HEK293 (cell line): ENCODE results near the gene INSL3.
A peak's percentile ranks its signal among the peaks of the same experiment; 100 is the strongest.

Experiments
- ATF2 ChIP-seq: fragments of 450-650 bp; formaldehyde crosslinking; IDR thresholded peaks from 2 replicates; pipeline ENCODE4 v1.5.1; 2016; ENCODE audit warnings: missing biosample characterization, missing genetic modification characterization, low read depth
- EGR2 ChIP-seq: fragments of 450-650 bp; formaldehyde crosslinking; IDR thresholded peaks from 2 replicates; pipeline ENCODE4 v1.5.1; 2016; ENCODE audit warnings: low read depth, missing biosample characterization, missing genetic modification characterization
- GFI1B ChIP-seq: fragments of 450-650 bp; formaldehyde crosslinking; IDR thresholded peaks from 2 replicates; pipeline ENCODE4 v1.5.1; 2016; ENCODE audit warnings: missing biosample characterization, missing genetic modification characterization
- GLIS1 ChIP-seq: fragments of 450-650 bp; formaldehyde crosslinking; IDR thresholded peaks from 2 replicates; pipeline ENCODE4 v1.5.1; 2016; ENCODE audit warnings: missing biosample characterization, missing genetic modification characterization
- GLIS2 ChIP-seq: fragments of 450-650 bp; formaldehyde crosslinking; IDR thresholded peaks from 2 replicates; pipeline ENCODE4 v1.5.1; 2016; ENCODE audit warnings: missing biosample characterization, missing genetic modification characterization
- KLF7 ChIP-seq: fragments of 450-650 bp; formaldehyde crosslinking; IDR thresholded peaks from 2 replicates; pipeline ENCODE4 v1.5.1; 2016; ENCODE audit warnings: missing biosample characterization, missing genetic modification characterization, borderline replicate concordance
- KLF8 ChIP-seq: fragments of 450-650 bp; formaldehyde crosslinking; IDR thresholded peaks from 2 replicates; pipeline ENCODE4 v1.5.1; 2016; ENCODE audit warnings: missing biosample characterization, missing genetic modification characterization
- OVOL3 ChIP-seq: fragments of 450-650 bp; formaldehyde crosslinking; IDR thresholded peaks from 2 replicates; pipeline ENCODE4 v1.5.1; 2016; ENCODE audit warnings: missing biosample characterization, missing genetic modification characterization
- PBX3 ChIP-seq: sonication (generic); formaldehyde crosslinking; IDR thresholded peaks from 2 replicates; pipeline ENCODE4 v1.8.1; 2022; ENCODE audit warnings: mild to moderate bottlenecking, moderate library complexity, missing genetic modification reagents
- SP3 ChIP-seq: fragments of 450-650 bp; formaldehyde crosslinking; IDR thresholded peaks from 2 replicates; pipeline ENCODE4 v1.5.1; 2016; ENCODE audit warnings: missing biosample characterization, missing genetic modification characterization
- WT1 ChIP-seq: fragments of 450-650 bp; formaldehyde crosslinking; IDR thresholded peaks from 2 replicates; pipeline ENCODE4 v1.5.1; 2016; ENCODE audit warnings: missing biosample characterization, missing genetic modification characterization
- ZBTB48 ChIP-seq: fragments of 450-650 bp; formaldehyde crosslinking; IDR thresholded peaks from 2 replicates; pipeline ENCODE4 v1.5.1; 2016; ENCODE audit warnings: missing biosample characterization, missing genetic modification characterization
- ZBTB7A ChIP-seq: fragments of 450-650 bp; formaldehyde crosslinking; IDR thresholded peaks from 2 replicates; pipeline ENCODE4 v1.5.1; 2016; ENCODE audit warnings: low read depth, missing biosample characterization, missing genetic modification characterization
- ZFP69B ChIP-seq: fragments of 450-650 bp; formaldehyde crosslinking; IDR thresholded peaks from 2 replicates; pipeline ENCODE4 v1.5.1; 2016; ENCODE audit warnings: missing biosample characterization, missing genetic modification characterization
- ZNF157 ChIP-seq: fragments of 450-650 bp; formaldehyde crosslinking; IDR thresholded peaks from 2 replicates; pipeline ENCODE4 v1.5.1; 2016; ENCODE audit warnings: missing biosample characterization, missing genetic modification characterization
- ZNF184 ChIP-seq: fragments of 450-650 bp; IDR thresholded peaks from 2 replicates; pipeline ENCODE4 v1.5.1; 2018; ENCODE audit warnings: missing biosample characterization, mild to moderate bottlenecking, missing genetic modification characterization
- ZNF335 ChIP-seq: fragments of 450-650 bp; formaldehyde crosslinking; conservative IDR thresholded peaks from 2 replicates; pipeline ENCODE4 v1.5.1; 2016; ENCODE audit warnings: missing biosample characterization, missing genetic modification characterization
- ZNF354C ChIP-seq: fragments of 450-650 bp; formaldehyde crosslinking; IDR thresholded peaks from 2 replicates; pipeline ENCODE4 v1.5.1; 2016; ENCODE audit warnings: missing biosample characterization, missing genetic modification characterization, low read depth, borderline replicate concordance
- ZNF398 ChIP-seq: fragments of 450-650 bp; formaldehyde crosslinking; IDR thresholded peaks from 2 replicates; pipeline ENCODE4 v1.5.1; 2017; ENCODE audit warnings: missing biosample characterization, missing genetic modification characterization
- ZNF555 ChIP-seq: fragments of 450-650 bp; formaldehyde crosslinking; conservative IDR thresholded peaks from 2 replicates; pipeline ENCODE4 v1.5.1; 2017; ENCODE audit warnings: missing biosample characterization, mild to moderate bottlenecking, missing genetic modification characterization, inconsistent platforms
- ZNF610 ChIP-seq: fragments of 450-650 bp; formaldehyde crosslinking; IDR thresholded peaks from 2 replicates; pipeline ENCODE4 v1.5.1; 2016; ENCODE audit warnings: missing biosample characterization, missing genetic modification characterization, borderline replicate concordance
- ZNF629 ChIP-seq: fragments of 450-650 bp; formaldehyde crosslinking; IDR thresholded peaks from 2 replicates; pipeline ENCODE4 v1.5.1; 2017; ENCODE audit warnings: missing biosample characterization, missing genetic modification characterization
- ZNF658 ChIP-seq: fragments of 450-650 bp; formaldehyde crosslinking; IDR thresholded peaks from 2 replicates; pipeline ENCODE4; 2016; ENCODE audit warnings: missing biosample characterization, missing genetic modification characterization
- ZNF701 ChIP-seq: fragments of 450-650 bp; formaldehyde crosslinking; IDR thresholded peaks from 2 replicates; pipeline ENCODE4 v1.5.1; 2016; ENCODE audit warnings: missing biosample characterization, missing genetic modification characterization
- ZNF76 ChIP-seq: fragments of 450-650 bp; formaldehyde crosslinking; IDR thresholded peaks from 2 replicates; pipeline ENCODE4; 2016; ENCODE audit warnings: low read depth, missing biosample characterization, missing genetic modification characterization, borderline replicate concordance

INSL3 gene

GRCh38 chr19:17778968-17779929 lies 42.1 kb downstream of the INSL3 start (continued):
- TF ChIP-seq ZNF335 (tag by site-specific recombination) (no peak), ZFP69B (tag by site-specific recombination) (peak; percentile 74), ZNF701 (tag by site-specific recombination) (no peak), ATF2 (tag by site-specific recombination) (peak; percentile 80), ZNF629 (tag by site-specific recombination) (peak; percentile 46), ZNF658 (no peak), EGR2 (tag by site-specific recombination) (peak; percentile 93), GLIS1 (tag by site-specific recombination) (peak; percentile 93), ZNF354C (tag by site-specific recombination) (no peak), ZBTB48 (peak; percentile 71), KLF8 (tag by site-specific recombination) (peak; percentile 71; the same call in 1 of the 2 replicates), ZNF398 (tag by site-specific recombination) (peak; percentile 93), ZBTB7A (peak; percentile 32; the same call in 1 of the 2 replicates), GFI1B (tag by site-specific recombination) (no peak), OVOL3 (tag by site-specific recombination) (no peak), SP3 (peak; percentile 77), ZNF184 (no peak), WT1 (tag by site-specific recombination) (peak; percentile 96), PBX3 (CRISPR knock-in tag) (no peak), ZNF610 (tag by site-specific recombination) (0 out of 2 replicates have a peak, but pooled peaks have one; percentile 24), ZNF76 (tag by site-specific recombination) (no peak), ZNF555 (tag by site-specific recombination) (no peak), ZNF157 (tag by site-specific recombination) (no peak), GLIS2 (tag by site-specific recombination) (peak; percentile 16; the same call in 1 of the 2 replicates), KLF7 (tag by site-specific recombination) (0 out of 2 replicates have a peak, but pooled peaks have one; percentile 12)
